Activated CD4-positive, alpha-beta T cell treated with anti-CD3 and anti-CD28 coated beads for 36 hours (primary cell): ENCODE data around the gene L2HGDH. TPM values are rescaled to one million over a fixed set of nuclear protein-coding genes. Genes with fewer than 3 reads are reported as not detected.
A peak's percentile ranks its signal among the peaks of the same experiment; 100 is the strongest.

Experiments
- ATAC-seq: fragments of 200-7000 bp; cut with Tn5 transposase; one replicate; pipeline ENCODE4 v1.10.0; 2021; ENCODE audit warnings: mild to moderate bottlenecking, moderate library complexity
- CTCF ChIA-PET: fragments of 350-600 bp; sonication (Branson Sonifier 250); formaldehyde crosslinking; loops from one replicate; lab custom pipeline; 2021; ENCODE audit warnings: antibody characterized with exemption; lab: Charles Lee
- POLR2A ChIA-PET: fragments of 350-600 bp; sonication (Branson Sonifier 250); formaldehyde crosslinking; loops from one replicate; lab custom pipeline; 2021; ENCODE audit warnings: antibody characterized with exemption, inconsistent platforms; lab: Charles Lee
- DNase-seq: peaks from one replicate; pipeline ENCODE4 v3.0.0-alpha.2; 2020
- H3K27ac Mint-ChIP-seq: one replicate; pipeline ENCODE4 v1.8.0; 2021; ENCODE audit warnings: mixed read lengths
- H3K27me3 Mint-ChIP-seq: one replicate; pipeline ENCODE4 v1.8.0; 2021; ENCODE audit warnings: mixed read lengths
- H3K36me3 Mint-ChIP-seq: one replicate; pipeline ENCODE4 v1.8.0; 2021; ENCODE audit warnings: low read depth, mixed read lengths
- H3K4me1 Mint-ChIP-seq: one replicate; pipeline ENCODE4 v1.8.0; 2021; ENCODE audit warnings: mixed read lengths
- H3K4me3 Mint-ChIP-seq: one replicate; pipeline ENCODE4 v1.8.0; 2021; ENCODE audit warnings: mild to moderate bottlenecking, moderate library complexity, mixed read lengths
- H3K9me3 Mint-ChIP-seq: one replicate; pipeline ENCODE4 v1.8.0; 2021; ENCODE audit warnings: low read depth, mixed read lengths
- intact Hi-C, 2 experiments: fragments of 100-400 bp; cut with DNase I in 1 of 2; cut with micrococcal nuclease in 1 of 2; formaldehyde crosslinking; loops; one replicate each; pipeline versions ENCODE4 v1.14.2 to v1.15.1; 2022 to 2024; cut with DNase I, micrococcal nuclease
- total RNA-seq, 2 experiments: library from RNA; stranded (reverse); gene quantifications; one replicate each; pipeline ENCODE4 v1.2.3, GENCODE V29; 2021

L2HGDH gene
- total RNA-seq, 2 experiments from 2014 or later: 12.8 to 19.0 TPM

DNA sequence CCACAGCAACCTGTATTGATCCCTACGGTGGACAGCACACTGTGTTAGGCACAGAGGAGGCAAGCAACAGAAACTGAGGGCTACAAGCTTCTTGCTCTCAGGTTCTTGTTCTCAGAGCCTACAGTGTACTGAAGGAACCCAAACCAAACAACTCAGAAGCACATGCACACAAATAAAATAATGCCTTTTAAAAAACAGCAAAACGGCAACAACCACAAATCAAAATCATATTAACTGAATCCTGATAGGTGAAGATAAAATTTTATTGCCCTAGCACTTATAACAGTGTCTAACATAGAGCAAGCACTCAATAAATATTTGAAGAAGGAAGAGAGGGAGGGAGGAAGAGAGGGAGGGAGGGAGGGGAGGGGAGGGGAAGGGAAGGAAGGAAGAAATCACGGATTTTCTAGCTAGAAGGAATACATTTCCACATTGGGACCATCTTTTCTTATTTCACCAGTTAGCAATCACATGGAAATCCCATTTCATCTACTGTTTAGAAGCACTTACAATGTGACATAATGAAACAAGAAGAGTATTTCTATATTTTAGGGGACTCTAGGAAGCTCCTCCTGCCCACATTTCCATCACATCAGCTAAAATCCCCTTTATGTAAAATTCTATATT, 27.3 kb upstream of the L2HGDH start:
- ATAC-seq (no peak), DNase-seq (no peak)
- Mint-ChIP-seq H3K4me3 (no peak overlapping the region), H3K9me3 (no peaks in the 10 kb centered on the region), H3K4me1 (peaks cover 29% of the 10 kb centered on the region), H3K27ac (no peak overlapping the region), H3K27me3 (no peaks in the 10 kb centered on the region), H3K36me3 (peaks cover 2% of the 10 kb centered on the region)
- ChIA-PET POLR2A (no interaction called here), CTCF (no interaction called here)
- intact Hi-C loops: no loop called here

DNA sequence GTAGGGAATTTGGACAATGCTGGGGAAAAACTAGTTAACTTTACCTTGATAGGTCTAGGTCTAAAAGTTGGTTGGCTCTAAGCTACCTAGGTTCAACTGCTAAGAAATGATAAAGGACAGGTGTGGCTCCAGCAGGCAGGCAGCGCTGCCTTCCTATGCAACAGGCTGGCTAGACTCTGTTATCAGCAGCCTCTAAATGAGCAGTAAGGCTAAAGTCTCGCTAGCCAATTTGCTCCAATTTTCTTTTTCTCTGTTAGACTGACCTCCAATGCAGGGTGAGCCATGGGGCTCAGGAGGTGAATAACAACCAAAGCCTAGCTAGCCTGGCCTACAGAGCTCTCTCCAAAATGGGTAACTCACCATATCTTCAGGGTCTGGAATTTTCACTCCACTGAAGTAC, 26.6 kb upstream of the L2HGDH start:
- ChIA-PET CTCF (no interaction called here), POLR2A (no interaction called here)
- ATAC-seq (no peak), DNase-seq (no peak)
- Mint-ChIP-seq H3K9me3 (no peaks in the 10 kb centered on the region), H3K27me3 (no peaks in the 10 kb centered on the region), H3K4me3 (no peak overlapping the region), H3K27ac (no peak overlapping the region), H3K4me1 (peaks cover 23% of the 10 kb centered on the region), H3K36me3 (peaks cover 2% of the 10 kb centered on the region)
- intact Hi-C loops: no loop called here

DNA sequence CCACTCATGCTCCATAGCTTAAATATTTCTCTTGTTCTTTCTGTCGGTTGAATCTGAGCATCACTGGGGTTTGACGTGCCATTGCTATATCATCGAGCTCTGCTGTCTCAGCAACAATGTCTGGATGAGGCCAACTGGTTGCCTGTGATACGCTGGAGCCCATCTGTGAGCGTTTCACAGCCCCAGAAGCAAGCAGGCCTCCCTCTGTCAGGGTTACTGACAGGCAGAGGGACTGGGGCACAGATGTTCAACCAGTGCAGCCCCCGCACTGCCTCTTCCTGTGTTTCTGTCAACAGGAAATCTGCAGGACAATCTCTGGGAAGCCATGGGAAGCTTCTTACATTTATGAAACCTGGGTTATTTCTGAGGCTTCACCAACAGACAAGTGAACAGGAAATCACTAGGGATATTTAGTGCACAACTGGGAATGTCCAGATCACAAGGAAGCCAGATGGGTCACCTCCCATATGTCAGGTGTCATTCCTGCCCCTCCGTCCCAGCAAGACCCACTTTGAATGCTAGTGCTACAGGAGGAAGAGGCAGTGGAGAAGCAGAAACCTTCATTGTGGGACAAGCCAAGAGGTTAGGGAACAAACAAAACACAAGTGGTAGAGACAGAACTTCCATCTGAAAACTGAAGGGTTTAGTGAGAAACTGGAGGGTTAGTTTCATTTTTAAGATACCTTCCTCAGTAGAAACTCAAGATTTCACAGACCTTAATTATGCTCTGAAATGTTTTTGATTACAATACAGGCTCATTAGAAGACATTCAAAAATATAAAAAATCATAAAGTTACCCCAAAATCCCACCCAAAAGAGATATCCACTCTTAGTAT, 24.2 kb upstream of the L2HGDH start:
- peaks cover 12% of the 10 kb centered on the region for H3K4me1 Mint-ChIP-seq
- H3K9me3 Mint-ChIP-seq: no peaks in the 10 kb centered on the region
- no peak overlapping the region for H3K4me3 Mint-ChIP-seq
- peak; percentile 68 for ATAC-seq
- H3K36me3 Mint-ChIP-seq: peaks cover 2% of the 10 kb centered on the region
- POLR2A ChIA-PET: interaction anchor here (0.6 to 0.8 kb wide), 3 partner anchors 15 to 463 kb away, joined by 3 to 5 read pairs (median 3); no protein-coding TSS in a partner anchor
- H3K27ac Mint-ChIP-seq: peak overlapping the region; percentile 62
- peak; percentile 22 for DNase-seq
- intact Hi-C loops: no loop called here
- H3K27me3 Mint-ChIP-seq: no peaks in the 10 kb centered on the region
- CTCF ChIA-PET: interaction anchor here (0.6 to 1.7 kb wide), 6 partner anchors 8 to 786 kb away, joined by 3 to 8 read pairs (median 3); no protein-coding TSS in a partner anchor

DNA sequence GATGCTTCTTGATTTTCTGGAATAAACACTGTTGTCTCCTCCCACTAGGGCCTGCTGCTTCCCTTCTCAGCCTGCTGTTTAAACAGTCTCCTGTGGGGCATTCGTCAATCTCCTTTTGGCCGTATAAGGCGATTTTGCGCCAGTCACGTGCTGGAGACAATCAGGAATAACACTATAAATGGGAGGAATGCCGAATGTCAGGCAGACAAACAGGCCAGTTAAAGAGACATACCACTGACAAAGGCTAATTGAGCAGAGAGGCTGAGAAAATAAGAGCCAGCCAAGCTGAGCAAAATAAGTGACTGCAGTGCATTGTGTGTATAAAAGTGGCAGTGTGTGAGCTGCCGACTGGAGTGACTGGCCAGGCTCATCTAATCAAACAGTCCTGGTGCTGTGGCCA, 23.4 kb upstream of the L2HGDH start:
- Mint-ChIP-seq H3K27ac (no peak overlapping the region), H3K4me3 (no peak overlapping the region), H3K4me1 (peaks cover 12% of the 10 kb centered on the region), H3K27me3 (no peaks in the 10 kb centered on the region), H3K36me3 (no peaks in the 10 kb centered on the region), H3K9me3 (no peaks in the 10 kb centered on the region)
- DNase-seq (no peak), ATAC-seq (no peak)
- intact Hi-C loops: no loop called here
- ChIA-PET POLR2A (interaction anchor here (0.7 kb wide), 1 partner anchor 510 kb away, joined by 7 read pairs; no protein-coding TSS in a partner anchor), CTCF (interaction anchor here (0.8 to 1.7 kb wide), 4 partner anchors 9 to 59 kb away, joined by 3 to 8 read pairs (median 6); no protein-coding TSS in a partner anchor)

DNA sequence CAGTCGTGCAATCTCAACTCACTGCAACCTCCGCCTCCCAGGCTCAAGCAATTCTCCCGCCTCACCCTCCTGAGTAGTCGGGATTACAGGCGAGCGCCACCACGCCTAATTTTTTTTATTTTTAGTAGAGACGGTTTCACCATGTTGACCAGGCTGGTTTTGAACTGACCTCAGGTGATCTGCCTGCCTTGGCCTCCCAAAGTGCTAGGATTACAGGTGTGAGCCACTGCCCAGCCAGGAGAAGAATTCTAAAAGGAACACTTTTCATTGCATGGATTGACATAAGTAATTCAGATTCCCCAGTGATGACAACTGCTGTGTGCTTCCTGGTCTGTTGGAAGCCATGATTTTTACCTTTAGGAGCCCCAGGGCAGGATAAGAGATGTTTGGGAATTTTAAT, 22.2 kb upstream of the L2HGDH start:
- POLR2A ChIA-PET: no interaction called here
- Mint-ChIP-seq H3K36me3 (no peaks in the 10 kb centered on the region), H3K27me3 (no peaks in the 10 kb centered on the region), H3K4me3 (no peak overlapping the region), H3K27ac (no peak overlapping the region), H3K4me1 (peaks cover 12% of the 10 kb centered on the region), H3K9me3 (no peaks in the 10 kb centered on the region)
- intact Hi-C loops: no loop called here
- DNase-seq (no peak), ATAC-seq (no peak)
- CTCF ChIA-PET: interaction anchor here (0.9 kb wide), 1 partner anchor 13 kb away, joined by 6 read pairs; no protein-coding TSS in a partner anchor

DNA sequence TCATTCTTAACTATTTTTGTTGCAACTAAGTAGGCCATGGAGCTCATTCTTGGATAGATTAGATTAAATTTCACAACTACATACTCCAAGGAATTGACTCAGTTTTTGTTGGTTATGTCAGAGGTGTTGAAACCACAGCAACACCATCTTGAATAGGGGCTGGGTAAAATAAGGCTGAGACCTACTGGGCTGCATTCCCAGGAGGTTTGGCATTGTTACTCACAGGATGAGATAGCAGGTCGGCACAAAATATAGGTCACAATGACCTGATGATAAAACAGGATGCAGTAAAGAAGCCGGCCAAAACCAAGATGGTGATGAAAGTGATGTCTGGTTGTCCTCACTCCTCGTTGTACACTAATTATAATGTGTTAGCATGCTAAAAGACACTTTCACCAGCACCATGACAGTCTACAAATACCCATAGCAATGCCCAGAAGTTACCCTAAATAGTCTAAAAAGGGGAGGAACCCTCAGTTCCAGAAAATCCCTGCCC, 21.0 kb upstream of the L2HGDH start:
- ATAC-seq (no peak), DNase-seq (no peak)
- ChIA-PET POLR2A (no interaction called here), CTCF (no interaction called here)
- Mint-ChIP-seq H3K36me3 (peaks cover 3% of the 10 kb centered on the region), H3K27ac (no peak overlapping the region), H3K4me3 (no peak overlapping the region), H3K9me3 (no peaks in the 10 kb centered on the region), H3K4me1 (peaks cover 12% of the 10 kb centered on the region), H3K27me3 (no peaks in the 10 kb centered on the region)
- intact Hi-C loops: no loop called here

DNA sequence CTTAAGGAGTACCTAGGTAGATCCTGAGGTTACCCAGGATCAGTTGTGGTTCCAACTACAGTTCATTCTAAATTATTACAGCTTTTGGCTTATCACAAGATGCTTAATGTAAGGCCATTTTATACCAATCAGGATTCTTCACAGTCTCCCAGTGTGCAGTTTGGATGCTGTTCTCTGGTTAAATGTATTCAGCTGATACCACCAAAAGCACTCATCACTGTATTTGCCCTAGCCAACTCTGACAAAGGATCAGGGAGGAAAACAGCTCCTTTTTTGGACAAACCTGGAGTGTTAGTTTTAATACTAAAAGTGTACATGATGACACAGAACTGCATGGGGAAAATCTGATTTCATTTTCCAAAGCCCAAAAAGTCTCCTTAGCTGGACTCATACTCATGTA, 19.6 kb upstream of the L2HGDH start:
- H3K27me3 Mint-ChIP-seq: no peaks in the 10 kb centered on the region

DNA sequence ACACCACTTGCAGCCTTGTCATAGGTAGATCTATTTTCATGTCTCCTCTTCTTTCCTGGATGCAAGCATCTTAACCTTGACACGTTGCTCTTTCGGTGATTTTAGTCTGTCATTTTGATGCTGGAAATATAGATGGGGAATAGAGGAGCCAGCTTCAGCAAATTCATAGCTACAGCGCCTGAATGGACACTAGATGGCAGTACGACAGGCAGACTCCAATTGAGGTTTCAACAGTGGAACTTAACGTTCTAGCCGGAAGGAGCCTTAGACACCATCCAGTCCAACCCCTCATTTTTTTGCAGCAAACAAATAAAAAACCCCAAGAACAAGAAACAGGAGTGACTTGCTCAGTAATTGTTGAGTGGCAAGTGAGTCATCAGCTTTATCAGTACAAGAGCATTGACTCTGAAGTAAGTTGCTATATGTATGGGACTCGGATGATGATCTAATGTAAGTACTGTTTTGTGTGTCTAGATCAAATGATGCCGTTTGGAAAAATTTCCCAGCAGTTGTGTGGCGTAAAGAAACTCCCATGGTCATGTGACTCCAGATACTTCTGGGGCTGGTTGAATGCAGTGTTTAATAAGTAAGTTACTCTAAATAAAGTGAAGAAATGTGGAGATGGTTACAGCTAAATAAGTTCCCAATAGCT, 9.1 kb upstream of the L2HGDH start:
- intact Hi-C loops: loop anchor here (1.0 to 10.0 kb wide), 19 partner anchors 9 to 701 kb away; partner anchors contain the start of genes CDKL1 (in 2 of the 2), DMAC2L (in 2 of the 2), L2HGDH (in 2 of the 2) and MAP4K5 (in 2 of the 2)
- peak; percentile 98 for ATAC-seq
- H3K36me3 Mint-ChIP-seq: peaks cover 13% of the 10 kb centered on the region
- H3K4me3 Mint-ChIP-seq: no peak overlapping the region
- H3K27ac Mint-ChIP-seq: no peak overlapping the region
- peaks cover 31% of the 10 kb centered on the region for H3K4me1 Mint-ChIP-seq
- H3K27me3 Mint-ChIP-seq: no peaks in the 10 kb centered on the region
- POLR2A ChIA-PET: interaction anchor here (0.7 to 2.0 kb wide), 6 partner anchors 9 to 347 kb away, joined by 3 to 10 read pairs (median 5); partner anchors contain the start of genes DMAC2L, L2HGDH and SAV1
- no peaks in the 10 kb centered on the region for H3K9me3 Mint-ChIP-seq
- DNase-seq: peak; percentile 77
- CTCF ChIA-PET: interaction anchor here (0.6 to 4.7 kb wide), 39 partner anchors 9 to 540 kb away, joined by 3 to 23 read pairs (median 4); partner anchors contain the start of genes CDKL1, DMAC2L, L2HGDH and MAP4K5

More for the DNA sequence above, 19.6 kb upstream of the L2HGDH start:
- DNase-seq (no peak), ATAC-seq (no peak)
- H3K27ac Mint-ChIP-seq: no peak overlapping the region
- no peaks in the 10 kb centered on the region for H3K9me3 Mint-ChIP-seq
- H3K36me3 Mint-ChIP-seq: peaks cover 3% of the 10 kb centered on the region
- intact Hi-C loops: no loop called here
- ChIA-PET CTCF (interaction anchor here (0.6 to 0.9 kb wide), 2 partner anchors 9 to 11 kb away, joined by 3 to 4 read pairs; no protein-coding TSS in a partner anchor), POLR2A (interaction anchor here (0.6 kb wide), 1 partner anchor 195 kb away, joined by 3 read pairs; no protein-coding TSS in a partner anchor)
- H3K4me1 Mint-ChIP-seq: peaks cover 11% of the 10 kb centered on the region
- H3K4me3 Mint-ChIP-seq: no peak overlapping the region

DNA sequence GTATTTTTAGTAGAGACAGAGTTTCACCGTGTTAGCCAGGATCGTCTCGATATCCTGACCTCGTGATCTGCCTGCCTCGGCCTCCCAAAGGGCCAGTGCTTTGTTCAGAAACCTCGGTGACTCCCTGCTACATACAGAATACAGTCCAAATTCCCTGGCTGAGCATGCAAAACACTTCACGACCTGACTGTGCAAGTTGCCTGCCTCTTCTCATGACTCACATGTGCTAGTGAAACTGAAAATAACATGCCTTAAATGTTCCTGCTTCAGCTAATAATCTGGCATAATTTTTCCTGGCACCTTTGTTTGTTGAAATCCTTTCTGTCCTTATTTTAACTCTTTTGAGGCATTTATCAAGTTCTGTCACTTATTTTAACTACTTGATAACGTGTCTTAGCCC, 8.3 kb upstream of the L2HGDH start:
- ATAC-seq (no peak), DNase-seq (peak; percentile 48)
- Mint-ChIP-seq H3K27ac (no peak overlapping the region), H3K4me1 (peaks cover 33% of the 10 kb centered on the region), H3K4me3 (no peak overlapping the region), H3K9me3 (no peaks in the 10 kb centered on the region), H3K27me3 (no peaks in the 10 kb centered on the region), H3K36me3 (peaks cover 11% of the 10 kb centered on the region)
- intact Hi-C loops: loop anchor here (2.0 to 10.0 kb wide), 9 partner anchors 42 to 458 kb away; partner anchors contain the start of genes CDKL1 (in 2 of the 2), SOS2 (in 1 of the 2) and VCPKMT (in 1 of the 2)
- ChIA-PET POLR2A (interaction anchor here (0.7 to 2.0 kb wide), 5 partner anchors 8 to 348 kb away, joined by 3 to 10 read pairs (median 7); partner anchors contain the start of genes DMAC2L, L2HGDH and SAV1), CTCF (interaction anchor here (0.6 to 4.7 kb wide), 36 partner anchors 9 to 540 kb away, joined by 3 to 23 read pairs (median 4); partner anchors contain the start of genes CDKL1, DMAC2L, L2HGDH and MAP4K5)

DNA sequence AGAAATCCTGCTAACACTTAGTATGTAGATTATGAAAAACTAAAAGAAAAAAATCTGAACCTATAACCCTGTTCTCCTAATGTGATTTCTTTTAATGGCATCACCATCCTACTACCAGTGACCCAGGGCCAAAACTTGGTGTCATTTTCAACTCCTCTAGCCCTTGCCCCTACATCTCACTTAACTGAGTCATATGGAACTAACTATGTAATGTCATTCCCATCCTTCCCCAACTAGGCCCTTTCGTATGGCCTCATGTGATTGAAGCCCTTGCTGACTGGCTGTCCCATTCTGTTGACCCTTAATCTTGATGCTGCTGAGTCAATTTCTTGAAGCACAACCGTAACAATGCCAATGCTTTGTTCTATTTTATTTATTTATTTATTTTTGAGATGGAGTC, 7.7 kb upstream of the L2HGDH start:
- peaks cover 8% of the 10 kb centered on the region for H3K36me3 Mint-ChIP-seq
- peaks cover 33% of the 10 kb centered on the region for H3K4me1 Mint-ChIP-seq
- no peak for ATAC-seq
- intact Hi-C loops: loop anchor here (2.0 to 10.0 kb wide), 9 partner anchors 43 to 458 kb away; partner anchors contain the start of genes CDKL1 (in 2 of the 2), SOS2 (in 1 of the 2) and VCPKMT (in 1 of the 2)
- ChIA-PET CTCF (interaction anchor here (1.2 to 4.7 kb wide), 11 partner anchors 10 to 467 kb away, joined by 3 to 19 read pairs (median 4); partner anchors contain the start of gene NEMF), POLR2A (interaction anchor here (0.7 to 1.7 kb wide), 2 partner anchors 7 to 205 kb away, joined by 3 to 10 read pairs; partner anchors contain the start of genes DMAC2L and L2HGDH)
- no peak overlapping the region for H3K27ac Mint-ChIP-seq
- no peaks in the 10 kb centered on the region for H3K27me3 Mint-ChIP-seq
- H3K9me3 Mint-ChIP-seq: no peaks in the 10 kb centered on the region
- no peak overlapping the region for H3K4me3 Mint-ChIP-seq
- no peak for DNase-seq
